Measurements from ENCODE around the gene TRPM3. TPM values are rescaled to one million over a fixed set of nuclear protein-coding genes. Genes with fewer than 3 reads are reported as not detected.

Gene TRPM3
- total RNA-seq, 1 donor from 2014 or later, result not detected

- POLR2A ChIA-PET, result no interaction called here
- Mint-ChIP-seq H3K9me3 (no peaks in the 10 kb centered on the region), H3K36me3 (ENCODE audit: low read depth) (no peaks in the 10 kb centered on the region), H3K27me3 (no peaks in the 10 kb centered on the region), H3K4me1 (no peaks in the 10 kb centered on the region), H3K27ac (no peak overlapping the region), H3K4me3 (no peak overlapping the region)
- TF ChIP-seq CTCF (IDR thresholded peaks at IDR 0.05), result no peak
- DNase-seq (no peak), ATAC-seq (ENCODE audit: low read depth) (no peak)
- CTCF ChIA-PET, result no interaction called here
- intact Hi-C loops (cut with micrococcal nuclease), result no loop called here
Measured at GRCh38 chr9:70791936-70792335, 329.5 kb downstream of the TRPM3 start.

GRCh38 chr9:70789086-70789485 lies 332.3 kb downstream of the TRPM3 start:
- POLR2A ChIA-PET, result no interaction called here
- intact Hi-C loops (cut with micrococcal nuclease), result no loop called here
- TF ChIP-seq CTCF (IDR thresholded peaks at IDR 0.05), result no peak
- CTCF ChIA-PET, result no interaction called here
- Mint-ChIP-seq H3K4me1 (no peaks in the 10 kb centered on the region), H3K9me3 (no peaks in the 10 kb centered on the region), H3K4me3 (no peak overlapping the region), H3K36me3 (ENCODE audit: low read depth) (no peaks in the 10 kb centered on the region), H3K27me3 (no peaks in the 10 kb centered on the region), H3K27ac (no peak overlapping the region)
- ATAC-seq (ENCODE audit: low read depth) (no peak), DNase-seq (no peak)

- CTCF ChIA-PET, result no interaction called here
- intact Hi-C loops (cut with micrococcal nuclease), result no loop called here
- H3K27me3 Mint-ChIP-seq, result no peaks in the 10 kb centered on the region
Measured at GRCh38 chr9:70784456-70784855, 337.0 kb downstream of the TRPM3 start.

GRCh38 chr9:70778568-70778967 lies 342.9 kb downstream of the TRPM3 start:
- intact Hi-C loops (cut with micrococcal nuclease), result no loop called here
- Mint-ChIP-seq H3K27ac (no peak overlapping the region), H3K27me3 (no peaks in the 10 kb centered on the region), H3K4me1 (no peaks in the 10 kb centered on the region), H3K9me3 (no peaks in the 10 kb centered on the region), H3K4me3 (no peak overlapping the region), H3K36me3 (ENCODE audit: low read depth) (no peaks in the 10 kb centered on the region)
- ATAC-seq (ENCODE audit: low read depth), result no peak
- TF ChIP-seq CTCF (IDR thresholded peaks at IDR 0.05), result no peak
- POLR2A ChIA-PET, result no interaction called here
- CTCF ChIA-PET, result no interaction called here
- DNase-seq, result no peak

More at GRCh38 chr9:70784456-70784855, 337.0 kb downstream of the TRPM3 start:
- TF ChIP-seq CTCF (IDR thresholded peaks at IDR 0.05), result no peak
- POLR2A ChIA-PET, result no interaction called here
- Mint-ChIP-seq H3K27ac (no peak overlapping the region), H3K4me1 (no peaks in the 10 kb centered on the region), H3K4me3 (no peak overlapping the region), H3K9me3 (no peaks in the 10 kb centered on the region), H3K36me3 (ENCODE audit: low read depth) (no peaks in the 10 kb centered on the region)
- DNase-seq (no peak), ATAC-seq (ENCODE audit: low read depth) (no peak)

GRCh38 chr9:70773579-70773978 lies 347.8 kb downstream of the TRPM3 start:
- ATAC-seq (ENCODE audit: low read depth), result no peak
- Mint-ChIP-seq H3K27me3 (no peaks in the 10 kb centered on the region), H3K4me3 (no peak overlapping the region), H3K36me3 (ENCODE audit: low read depth) (no peaks in the 10 kb centered on the region), H3K27ac (no peak overlapping the region), H3K9me3 (no peaks in the 10 kb centered on the region), H3K4me1 (no peaks in the 10 kb centered on the region)
- intact Hi-C loops (cut with micrococcal nuclease), result no loop called here
- no peak for DNase-seq
- POLR2A ChIA-PET, result no interaction called here
- CTCF ChIA-PET, result no interaction called here
- TF ChIP-seq CTCF (IDR thresholded peaks at IDR 0.05), result no peak

Measured in activated B cell treated with CpG ODN at 0.5 μM for 24 hours (primary cell).